GM23248 (cell line): ENCODE results near the gene GTF2H3. TPM values are rescaled to one million over a fixed set of nuclear protein-coding genes. Genes with fewer than 3 reads are reported as not detected.
"Not testable (repeated sequence)": the region's sequence is repeated elsewhere in the genome, so short reads cannot be mapped to it uniquely, and the experiment has no call there.

ENCODE experiments used
- DNase-seq: peaks from one replicate; pipeline ENCODE4 v3.0.0-alpha.2; 2015
- H2AFZ ChIP-seq: fragments of 200-600 bp; sonication (generic); 2 replicates; pipeline ENCODE4 v1.6.1; 2016; ENCODE audit warnings: antibody characterized with exemption
- H3F3A ChIP-seq: fragments of 200-600 bp; sonication (generic); 2 replicates; pipeline ENCODE4 v1.6.1; 2016; ENCODE audit warnings: mild to moderate bottlenecking, antibody characterized with exemption, mixed run types; ENCODE audit not compliant: insufficient read depth
- H3K27ac ChIP-seq: fragments of 200-600 bp; sonication (generic); 2 replicates; pipeline ENCODE4 v1.5.1; 2016; ENCODE audit warnings: mild to moderate bottlenecking
- H3K27me3 ChIP-seq: fragments of 200-600 bp; sonication (generic); replicated peaks from 2 replicates; pipeline ENCODE4 v1.6.1; 2016; ENCODE audit warnings: mild to moderate bottlenecking; ENCODE audit not compliant: insufficient read depth
- H3K36me3 ChIP-seq: fragments of 200-600 bp; sonication (generic); 2 replicates; pipeline ENCODE4 v1.6.1; 2016; ENCODE audit warnings: low read depth, mild to moderate bottlenecking
- H3K4me1 ChIP-seq: fragments of 200-600 bp; sonication (generic); 2 replicates; pipeline ENCODE4 v1.6.1; 2016; ENCODE audit warnings: mild to moderate bottlenecking; ENCODE audit not compliant: insufficient read depth
- H3K4me2 ChIP-seq: fragments of 200-600 bp; sonication (generic); one replicate; pipeline ENCODE4 v1.6.1; 2016; ENCODE audit warnings: mild to moderate bottlenecking; ENCODE audit not compliant: unreplicated experiment
- H3K4me3 ChIP-seq: fragments of 200-600 bp; sonication (generic); 2 replicates; pipeline ENCODE4 v1.5.1; 2016; ENCODE audit warnings: mild to moderate bottlenecking
- H3K79me2 ChIP-seq: fragments of 200-600 bp; sonication (generic); 2 replicates; pipeline ENCODE4 v1.6.1; 2016; ENCODE audit warnings: mild to moderate bottlenecking; ENCODE audit not compliant: insufficient read depth
- H3K9ac ChIP-seq: fragments of 200-600 bp; sonication (generic); 2 replicates; pipeline ENCODE4 v1.6.1; 2016; ENCODE audit warnings: mild to moderate bottlenecking
- H3K9me2 ChIP-seq: fragments of 200-600 bp; sonication (generic); 2 replicates; pipeline ENCODE4 v1.6.1; 2016; ENCODE audit warnings: mixed run types, mild to moderate bottlenecking, moderate library complexity; ENCODE audit not compliant: insufficient read depth
- H3K9me3 ChIP-seq: fragments of 200-600 bp; sonication (generic); one replicate; pipeline ENCODE4 v1.6.1; 2017; ENCODE audit warnings: low read depth
- H4K20me1 ChIP-seq: fragments of 200-600 bp; sonication (generic); 2 replicates; pipeline ENCODE4 v1.6.0; 2016; ENCODE audit not compliant: insufficient read depth
- EZH2 ChIP-seq: fragments of 200-600 bp; sonication (generic); IDR thresholded peaks from 2 replicates; pipeline ENCODE4 v1.6.1; 2018; ENCODE audit warnings: antibody characterized with exemption, mild to moderate bottlenecking; ENCODE audit not compliant: insufficient read depth, poor library complexity, severe bottlenecking
- EZH2phosphoT487 ChIP-seq: fragments of 200-600 bp; sonication (generic); IDR thresholded peaks from 2 replicates; pipeline ENCODE4 v1.6.1; 2018; ENCODE audit warnings: antibody characterized with exemption, moderate library complexity, mild to moderate bottlenecking, low read depth; ENCODE audit not compliant: insufficient read depth
- WGBS, 2 experiments: methylation state at CpG; one replicate each; pipeline ENCODE4 v1.1.6; 2015 to 2017; ENCODE audit warnings: low lambda C conversion rate in 2 of 2, low coverage in 1 of 2; ENCODE audit errors: missing lambda C conversion rate in 2 of 2; 5-methylcytosine and 5-hydroxymethylcytosine counted together
- in situ Hi-C: fragments of 300-500 bp; cut with MboI; formaldehyde crosslinking; loops from 2 replicates; pipeline ENCODE4 v1.15.0; 2020
- polyA plus RNA-seq: library from polyadenylated mRNA; unstranded; fragments of >200 nt; fragmentation: Nextera tagmentation; extraction: Ambion mirVana; gene quantifications from 2 replicates; pipeline ENCODE4 v1.2.1, GENCODE V29; 2016
- total RNA-seq: library from RNA; depleted of rRNA; stranded (reverse); fragments of >200 nt; shearing (Covaris generic); gene quantifications from 2 replicates; pipeline ENCODE4 v1.2.3, GENCODE V29; 2014

The GTF2H3 gene
- total and polyA plus RNA-seq, 2 experiments from 2014 or later, result 24.2 to 38.7 TPM

DNA sequence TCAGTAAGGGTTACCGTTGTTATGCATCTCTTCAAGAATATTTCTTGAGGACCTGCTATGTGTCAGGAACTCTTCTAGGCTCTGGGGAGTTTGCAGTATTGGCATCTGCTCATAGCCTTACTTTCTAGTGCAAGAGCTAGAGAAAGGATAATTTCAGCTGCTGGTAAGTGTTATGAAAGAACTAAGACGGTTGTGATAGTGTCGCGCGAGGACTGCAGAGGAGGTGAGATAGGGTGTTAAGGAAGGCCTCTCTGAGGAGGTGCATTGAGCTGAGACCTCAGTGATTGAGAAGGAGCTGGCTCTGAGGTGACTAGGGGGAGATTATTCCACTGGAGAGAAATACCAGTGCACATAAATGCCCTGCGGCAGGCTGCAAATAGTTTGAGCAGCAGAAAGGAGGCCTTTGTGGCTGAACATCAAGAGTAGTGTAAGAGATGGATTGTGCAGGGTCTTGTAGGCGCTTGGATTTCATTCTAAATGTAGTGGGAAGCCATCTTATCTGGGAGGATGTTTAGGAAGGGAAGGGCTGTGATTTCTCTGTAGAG is 30.9 kb upstream of the GTF2H3 start:
- no peak for TF ChIP-seq EZH2
- no peak for TF ChIP-seq EZH2phosphoT487
- Histone ChIP-seq H3K9ac (peak overlapping the region; percentile 94), H2AFZ (peak overlapping the region; percentile 92), H3K4me1 (peaks cover 4% of the 10 kb centered on the region), H3K4me2 (peak overlapping the region; percentile 100), H3K36me3 (peaks cover 27% of the 10 kb centered on the region), H3F3A (peaks cover 26% of the 10 kb centered on the region), H3K79me2 (peaks cover 87% of the 10 kb centered on the region), H3K9me2 (no peaks in the 10 kb centered on the region), H3K27ac (peak overlapping the region; percentile 81), H4K20me1 (no peaks in the 10 kb centered on the region), H3K27me3 (no peaks in the 10 kb centered on the region), H3K9me3 (no peaks in the 10 kb centered on the region), H3K4me3 (peak overlapping the region; percentile 98)
- peak; percentile 58 for DNase-seq
- in situ Hi-C loops, result no loop called here
- 2% methylated on average over 7 of the region's 7 CpGs for WGBS, 2 experiments

DNA sequence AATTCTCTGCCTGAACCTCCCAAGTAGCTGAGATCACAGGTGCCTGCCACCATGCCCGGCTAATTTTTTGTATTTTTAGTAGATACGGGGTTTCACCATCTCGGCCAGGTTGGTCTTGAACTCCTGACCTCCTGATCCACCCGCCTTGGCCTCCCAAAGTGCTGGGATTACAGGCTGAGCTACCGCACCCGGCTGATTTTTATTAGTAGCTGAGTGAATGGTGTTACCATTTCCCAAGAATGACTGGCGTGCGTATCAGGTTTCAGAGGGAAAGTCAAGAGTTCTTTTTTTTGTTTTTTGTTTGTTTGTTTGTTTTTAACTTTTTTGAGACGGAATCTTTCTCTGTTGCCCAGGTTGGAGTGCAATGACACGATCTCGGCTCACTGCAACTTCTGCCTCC is 30.1 kb upstream of the GTF2H3 start:
- peak overlapping the region; percentile 94; the same call in 1 of the 2 replicates for H3K9ac ChIP-seq
- WGBS, 2 experiments, result 89 to 92% methylated on average over 11 of the region's 11 CpGs

DNA sequence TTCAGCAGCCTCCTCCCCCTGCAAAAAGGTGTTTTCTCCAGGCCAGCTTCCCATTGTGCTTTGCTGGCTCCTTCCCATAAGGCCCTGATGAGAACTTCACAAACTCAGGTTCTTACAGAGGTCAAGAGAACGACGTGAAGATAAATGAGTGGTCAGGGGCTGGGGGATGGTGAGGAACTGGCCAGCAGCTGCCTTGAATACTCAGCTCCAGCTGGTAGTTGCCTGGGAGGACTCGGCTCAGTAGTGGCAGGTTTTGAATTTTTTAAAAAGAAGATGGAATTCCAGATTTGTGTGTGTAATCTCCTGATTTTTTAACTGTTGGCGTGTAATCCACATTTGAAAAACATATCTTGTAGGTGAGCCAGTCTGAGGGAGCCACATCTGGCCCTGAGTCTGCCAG is 25.9 kb upstream of the GTF2H3 start:
- Histone ChIP-seq H3K4me2 (no peak overlapping the region), H3K27ac (no peak overlapping the region), H3K27me3 (no peaks in the 10 kb centered on the region), H3K36me3 (peaks cover 46% of the 10 kb centered on the region), H3K4me3 (no peak overlapping the region), H3K9me2 (no peaks in the 10 kb centered on the region), H2AFZ (no peak overlapping the region), H3K9ac (no peak overlapping the region), H3F3A (peaks cover 7% of the 10 kb centered on the region; the same call in 1 of the 2 replicates), H3K9me3 (no peaks in the 10 kb centered on the region), H4K20me1 (no peaks in the 10 kb centered on the region), H3K79me2 (peaks cover 79% of the 10 kb centered on the region), H3K4me1 (peaks cover 4% of the 10 kb centered on the region)
- DNase-seq, result no peak
- in situ Hi-C loops, result no loop called here
- 84 to 89% methylated on average over 4 of the region's 4 CpGs for WGBS, 2 experiments
- TF ChIP-seq EZH2, result no peak
- TF ChIP-seq EZH2phosphoT487, result no peak

More for the DNA sequence above, 30.1 kb upstream of the GTF2H3 start:
- peaks cover 19% of the 10 kb centered on the region for H3F3A ChIP-seq
- peaks cover 87% of the 10 kb centered on the region for H3K79me2 ChIP-seq
- H3K27ac ChIP-seq, H4K20me1 ChIP-seq, in situ Hi-C loops, DNase-seq, H3K4me1 ChIP-seq, H3K9me3 ChIP-seq, H3K27me3 ChIP-seq, H3K9me2 ChIP-seq, H2AFZ ChIP-seq, H3K4me3 ChIP-seq: not testable (repeated sequence)
- peaks cover 27% of the 10 kb centered on the region; the same call in 1 of the 2 replicates for H3K36me3 ChIP-seq
- H3K4me2 ChIP-seq, result peak overlapping the region; percentile 100

DNA sequence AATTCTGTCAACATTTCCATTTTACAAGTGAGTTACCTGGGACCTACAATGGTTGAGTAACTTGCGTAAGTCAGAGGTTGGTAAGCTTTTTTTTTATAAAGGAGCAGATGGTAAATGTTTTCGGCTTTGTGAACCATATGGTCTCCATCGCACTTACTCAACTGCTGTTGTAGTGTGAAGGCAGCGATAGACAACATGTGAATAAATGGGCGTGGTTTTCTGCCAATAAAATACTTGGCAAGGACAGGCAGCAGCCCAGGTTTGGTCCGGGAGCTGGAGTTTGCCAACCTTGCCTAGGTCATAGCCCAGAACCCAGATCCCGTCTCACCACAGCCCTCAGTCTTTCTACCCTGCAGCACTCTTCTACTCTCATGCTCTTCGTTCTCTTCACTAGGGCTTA is 25.4 kb upstream of the GTF2H3 start:
- Histone ChIP-seq H3K79me2 (peaks cover 76% of the 10 kb centered on the region), H3K36me3 (peaks cover 50% of the 10 kb centered on the region)

DNA sequence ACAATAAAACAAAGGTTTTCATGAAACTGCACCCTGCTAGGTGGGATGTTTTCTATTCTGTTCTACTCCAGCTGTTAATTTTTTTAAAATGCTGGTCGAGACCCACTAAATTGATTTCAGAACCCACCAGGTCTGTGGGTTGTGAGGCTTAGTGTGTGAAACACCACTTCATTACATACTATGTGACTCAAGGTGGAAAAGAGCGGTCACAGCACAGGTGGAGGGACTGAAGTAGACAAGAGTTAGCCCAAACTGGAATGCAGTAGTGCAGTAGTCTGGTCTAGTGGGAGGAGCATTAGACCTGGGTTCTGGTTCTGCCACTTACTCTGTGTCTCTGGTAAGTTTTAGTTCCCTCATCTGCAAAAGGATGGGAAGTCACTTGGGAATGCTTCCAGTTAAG is 19.5 kb upstream of the GTF2H3 start:
- peaks cover 26% of the 10 kb centered on the region; the same call in 1 of the 2 replicates for H3K79me2 ChIP-seq
- DNase-seq, result no peak
- H3K4me3 ChIP-seq, result no peak overlapping the region
- no peaks in the 10 kb centered on the region for H4K20me1 ChIP-seq
- no peak overlapping the region for H3K4me2 ChIP-seq
- no peak overlapping the region for H2AFZ ChIP-seq
- WGBS, 2 experiments, result 76% methylated on average over 2 of the region's 2 CpGs
- TF ChIP-seq EZH2phosphoT487 (no peak), EZH2 (no peak)
- H3K9me3 ChIP-seq, result no peaks in the 10 kb centered on the region
- H3K9me2 ChIP-seq, result no peaks in the 10 kb centered on the region
- H3K4me1 ChIP-seq, result peaks cover 9% of the 10 kb centered on the region
- H3K36me3 ChIP-seq, result peaks cover 49% of the 10 kb centered on the region
- peaks cover 25% of the 10 kb centered on the region for H3F3A ChIP-seq
- H3K27me3 ChIP-seq, result no peaks in the 10 kb centered on the region
- peak overlapping the region; percentile 48; the same call in 1 of the 2 replicates for H3K9ac ChIP-seq
- in situ Hi-C loops, result no loop called here
- H3K27ac ChIP-seq, result peak overlapping the region; percentile 69

More for the DNA sequence above, 25.4 kb upstream of the GTF2H3 start:
- H3F3A ChIP-seq, result peaks cover 11% of the 10 kb centered on the region; the same call in 1 of the 2 replicates
- no peaks in the 10 kb centered on the region for H3K4me1 ChIP-seq
- H3K4me3 ChIP-seq, result no peak overlapping the region
- no peaks in the 10 kb centered on the region for H4K20me1 ChIP-seq
- no peaks in the 10 kb centered on the region for H3K9me2 ChIP-seq
- no peaks in the 10 kb centered on the region for H3K27me3 ChIP-seq
- H3K9ac ChIP-seq, result no peak overlapping the region
- no peaks in the 10 kb centered on the region for H3K9me3 ChIP-seq
- no peak overlapping the region for H3K27ac ChIP-seq
- 67% methylated on average over 8 of the region's 8 CpGs for WGBS, 2 experiments
- H3K4me2 ChIP-seq, result no peak overlapping the region
- no peak for DNase-seq
- in situ Hi-C loops, result no loop called here
- TF ChIP-seq EZH2 (no peak), EZH2phosphoT487 (no peak)
- H2AFZ ChIP-seq, result no peak overlapping the region
